ENCODE data around the gene MAPK1. TPM values are rescaled to one million over a fixed set of nuclear protein-coding genes. Genes with fewer than 3 reads are reported as not detected.
A peak's percentile ranks its signal among the peaks of the same experiment; 100 is the strongest.

MAPK1 gene
- total and polyA plus RNA-seq, 9 of the 15 experiments (the other 6 are each of a cell fraction or from before 2014, with no cell fraction given), result 46.3 to 575 (median 283) TPM

DNA sequence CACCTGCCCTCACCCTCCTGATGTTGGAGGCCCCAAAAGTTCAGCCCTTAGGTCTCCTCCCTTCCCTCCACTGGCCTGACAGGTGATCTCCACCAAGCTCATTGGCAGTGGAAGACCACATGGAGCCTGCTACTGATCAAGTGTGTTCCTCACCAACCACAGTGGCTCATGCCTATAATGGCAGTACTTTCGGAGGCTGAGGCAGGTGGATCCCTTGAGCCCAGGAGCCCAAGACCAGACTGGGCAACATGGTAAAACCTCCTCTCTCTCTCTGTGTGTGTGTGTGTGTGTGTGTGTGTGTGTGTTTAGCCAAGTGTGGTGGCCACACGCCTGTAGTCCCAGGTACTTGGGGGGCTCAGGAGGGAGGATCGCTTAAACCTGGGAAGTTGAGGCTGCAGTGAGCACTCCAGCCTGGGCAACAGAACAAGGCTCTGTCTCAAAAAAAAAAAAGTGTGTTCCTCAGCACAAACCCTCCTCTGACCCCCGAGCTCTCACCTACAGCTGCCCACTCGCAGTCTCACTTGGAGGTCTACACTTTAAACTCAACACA is 127.5 kb downstream of the MAPK1 start (continued):
- TF ChIP-seq, protein P1, sequence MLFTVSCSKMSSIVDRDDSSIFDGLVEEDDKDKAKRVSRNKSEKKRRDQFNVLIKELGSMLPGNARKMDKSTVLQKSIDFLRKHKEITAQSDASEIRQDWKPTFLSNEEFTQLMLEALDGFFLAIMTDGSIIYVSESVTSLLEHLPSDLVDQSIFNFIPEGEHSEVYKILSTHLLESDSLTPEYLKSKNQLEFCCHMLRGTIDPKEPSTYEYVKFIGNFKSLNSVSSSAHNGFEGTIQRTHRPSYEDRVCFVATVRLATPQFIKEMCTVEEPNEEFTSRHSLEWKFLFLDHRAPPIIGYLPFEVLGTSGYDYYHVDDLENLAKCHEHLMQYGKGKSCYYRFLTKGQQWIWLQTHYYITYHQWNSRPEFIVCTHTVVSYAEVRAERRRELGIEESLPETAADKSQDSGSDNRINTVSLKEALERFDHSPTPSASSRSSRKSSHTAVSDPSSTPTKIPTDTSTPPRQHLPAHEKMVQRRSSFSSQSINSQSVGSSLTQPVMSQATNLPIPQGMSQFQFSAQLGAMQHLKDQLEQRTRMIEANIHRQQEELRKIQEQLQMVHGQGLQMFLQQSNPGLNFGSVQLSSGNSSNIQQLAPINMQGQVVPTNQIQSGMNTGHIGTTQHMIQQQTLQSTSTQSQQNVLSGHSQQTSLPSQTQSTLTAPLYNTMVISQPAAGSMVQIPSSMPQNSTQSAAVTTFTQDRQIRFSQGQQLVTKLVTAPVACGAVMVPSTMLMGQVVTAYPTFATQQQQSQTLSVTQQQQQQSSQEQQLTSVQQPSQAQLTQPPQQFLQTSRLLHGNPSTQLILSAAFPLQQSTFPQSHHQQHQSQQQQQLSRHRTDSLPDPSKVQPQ (CRISPR knock-in tag; IDR thresholded peaks at IDR 0.05; ENCODE audit: borderline replicate concordance), result no peak
- TF ChIP-seq MAFF (IDR thresholded peaks at IDR 0.05; ENCODE audit: low read length) (0 out of 2 replicates have a peak, but pooled peaks have one; percentile 1), CSDE1 (IDR thresholded peaks at IDR 0.05) (no peak), ZC3H8 (IDR thresholded peaks at IDR 0.05) (no peak), HBP1 (CRISPR knock-in tag; IDR thresholded peaks at IDR 0.05) (no peak), NCOA4 (IDR thresholded peaks at IDR 0.05; ENCODE audit: partially characterized antibody) (no peak)
- TF ChIP-seq, protein P2, sequence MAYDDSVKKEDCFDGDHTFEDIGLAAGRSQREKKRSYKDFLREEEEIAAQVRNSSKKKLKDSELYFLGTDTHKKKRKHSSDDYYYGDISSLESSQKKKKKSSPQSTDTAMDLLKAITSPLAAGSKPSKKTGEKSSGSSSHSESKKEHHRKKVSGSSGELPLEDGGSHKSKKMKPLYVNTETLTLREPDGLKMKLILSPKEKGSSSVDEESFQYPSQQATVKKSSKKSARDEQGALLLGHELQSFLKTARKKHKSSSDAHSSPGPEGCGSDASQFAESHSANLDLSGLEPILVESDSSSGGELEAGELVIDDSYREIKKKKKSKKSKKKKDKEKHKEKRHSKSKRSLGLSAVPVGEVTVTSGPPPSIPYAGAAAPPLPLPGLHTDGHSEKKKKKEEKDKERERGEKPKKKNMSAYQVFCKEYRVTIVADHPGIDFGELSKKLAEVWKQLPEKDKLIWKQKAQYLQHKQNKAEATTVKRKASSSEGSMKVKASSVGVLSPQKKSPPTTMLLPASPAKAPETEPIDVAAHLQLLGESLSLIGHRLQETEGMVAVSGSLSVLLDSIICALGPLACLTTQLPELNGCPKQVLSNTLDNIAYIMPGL (CRISPR knock-in tag; IDR thresholded peaks at IDR 0.05), result peak; percentile 58; the same call in 1 of the 2 replicates
